Endometrium (tissue), 2 donors: ENCODE results near the gene CHST6.
"Not testable (repeated sequence)": the region's sequence is repeated elsewhere in the genome, so short reads cannot be mapped to it uniquely, and the experiment has no call there.

Experiments
- FAIRE-seq: peaks from 2 replicates; lab custom pipeline; 2012; peaks lifted over from hg19 to GRCh38; lab: Jason Lieb, UNC
- donor health status: control.
- donor health status: control.

The CHST6 gene

DNA sequence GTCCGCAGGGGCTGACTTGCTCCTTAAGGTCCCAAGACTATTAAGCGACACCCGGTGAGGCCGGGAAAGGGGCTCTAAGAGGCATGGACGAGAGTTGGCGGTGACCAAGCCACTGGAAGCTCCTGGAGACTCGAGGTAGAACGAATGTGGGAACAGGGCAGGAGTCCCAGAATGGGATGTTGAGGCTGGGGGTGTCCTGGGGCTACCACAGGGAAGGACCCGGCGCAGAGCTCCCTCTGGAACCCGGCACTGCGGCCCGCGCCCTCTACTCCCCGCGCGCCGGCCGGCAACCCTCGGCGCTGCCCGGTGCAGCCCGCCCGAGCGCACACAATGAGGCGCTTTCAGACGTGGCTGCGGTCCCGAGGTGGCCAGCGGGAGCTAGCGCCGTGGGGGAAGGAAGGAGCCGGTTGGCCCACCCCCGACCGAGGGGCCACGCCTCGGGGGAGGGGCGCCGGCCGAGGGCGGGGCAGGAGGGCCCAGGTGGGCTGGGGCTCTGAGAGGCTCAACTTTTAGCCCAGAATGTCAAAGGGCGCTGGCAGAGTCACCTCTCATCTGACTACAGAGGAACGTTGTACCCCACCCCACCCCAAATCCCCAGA lies at the start of gene CHST6:
Gene CHST6 (minus strand): TSS at position 366 of the 599 bp plus-strand sequence. CDS start 15,613 bp downstream, outside the sequence.
- FAIRE-seq, result no peak

DNA sequence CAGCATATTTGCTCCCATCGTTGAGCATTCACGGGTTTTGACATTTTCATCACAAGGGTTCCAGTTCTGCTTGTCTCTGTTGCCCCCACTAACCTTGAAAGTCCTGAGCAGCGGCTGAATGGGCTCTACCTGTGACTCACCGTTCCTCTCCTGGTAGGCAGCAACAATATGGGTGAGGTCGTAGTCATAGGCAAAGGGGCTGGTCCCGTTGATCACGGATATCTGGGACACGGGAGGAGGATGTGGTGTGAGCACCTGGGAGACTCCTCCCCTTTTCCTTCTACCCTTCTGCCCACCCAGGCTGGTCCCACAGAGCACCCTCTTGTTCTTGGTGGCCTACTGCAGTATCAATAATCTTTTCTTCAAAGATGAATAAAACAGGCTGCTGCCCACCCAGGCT lies 47.2 kb upstream of the CHST6 start:
- not testable (repeated sequence) for FAIRE-seq

- no peak for FAIRE-seq
Observed at GRCh38 chr16:75541236-75541635, 46.0 kb upstream of the CHST6 start.

DNA sequence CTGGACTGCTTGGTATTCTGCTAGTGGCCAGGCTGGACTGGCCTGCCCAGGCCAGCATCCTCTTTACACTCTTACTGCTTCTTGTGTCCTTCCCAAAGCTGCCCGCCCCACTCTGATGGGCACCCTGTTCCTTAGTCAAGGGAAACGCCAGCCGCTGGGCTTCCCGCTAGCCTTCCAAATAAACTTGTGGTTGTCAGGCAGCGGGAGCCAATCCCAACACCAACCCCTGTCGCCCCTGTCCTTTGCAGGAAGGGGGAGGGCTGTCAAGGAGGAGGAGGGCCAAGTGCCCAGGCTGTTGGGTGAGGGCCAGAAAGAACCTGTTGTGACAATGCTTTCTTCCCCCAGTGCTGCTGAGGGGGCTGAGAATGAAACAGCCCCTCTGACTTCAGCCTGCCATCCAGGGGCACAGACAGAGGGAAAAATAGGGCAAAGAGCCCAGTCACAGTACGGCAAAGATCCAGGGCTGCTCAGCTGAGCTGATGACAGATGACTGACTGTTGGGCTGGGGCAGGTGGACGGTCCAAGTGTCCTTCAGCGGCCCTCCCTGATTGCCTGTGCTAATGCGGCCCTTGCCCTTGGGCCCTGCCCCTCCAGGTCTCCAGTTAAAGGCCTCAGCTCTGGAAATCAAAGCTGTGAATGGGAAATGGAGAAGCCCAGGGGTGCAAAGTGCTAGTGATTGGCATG lies 43.8 kb upstream of the CHST6 start:
- FAIRE-seq, result not testable (repeated sequence)

DNA sequence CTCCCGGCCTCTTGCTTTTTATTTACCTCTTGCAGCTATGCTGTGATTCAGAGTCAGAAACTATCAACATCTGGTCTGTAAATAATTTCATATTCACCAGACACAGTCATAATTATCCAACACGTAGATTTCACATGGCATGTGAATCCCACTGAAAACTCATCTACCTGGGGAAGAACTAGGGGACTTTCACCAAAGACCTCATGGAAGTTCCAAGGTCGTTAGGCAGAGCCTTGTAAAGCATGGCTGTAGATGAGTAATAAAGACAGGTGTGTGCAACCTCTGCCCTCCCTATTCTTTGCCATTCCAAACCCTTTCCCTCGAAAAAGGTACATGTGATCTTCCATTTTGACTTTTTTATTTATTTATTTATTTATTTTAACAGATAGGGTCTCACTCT lies 42.5 kb upstream of the CHST6 start:
- FAIRE-seq, result no peak

GRCh38 chr16:75535901-75536300 lies 40.7 kb upstream of the CHST6 start, which contains the start of gene CHST5:
Gene CHST5, minus strand, starts transcription at chr16:75536108. Its CDS starts 5,724 bp downstream, at chr16:75530384.
- no peak for FAIRE-seq

GRCh38 chr16:75535211-75535843 lies 40.1 kb upstream of the CHST6 start:
- FAIRE-seq, result no peak

DNA sequence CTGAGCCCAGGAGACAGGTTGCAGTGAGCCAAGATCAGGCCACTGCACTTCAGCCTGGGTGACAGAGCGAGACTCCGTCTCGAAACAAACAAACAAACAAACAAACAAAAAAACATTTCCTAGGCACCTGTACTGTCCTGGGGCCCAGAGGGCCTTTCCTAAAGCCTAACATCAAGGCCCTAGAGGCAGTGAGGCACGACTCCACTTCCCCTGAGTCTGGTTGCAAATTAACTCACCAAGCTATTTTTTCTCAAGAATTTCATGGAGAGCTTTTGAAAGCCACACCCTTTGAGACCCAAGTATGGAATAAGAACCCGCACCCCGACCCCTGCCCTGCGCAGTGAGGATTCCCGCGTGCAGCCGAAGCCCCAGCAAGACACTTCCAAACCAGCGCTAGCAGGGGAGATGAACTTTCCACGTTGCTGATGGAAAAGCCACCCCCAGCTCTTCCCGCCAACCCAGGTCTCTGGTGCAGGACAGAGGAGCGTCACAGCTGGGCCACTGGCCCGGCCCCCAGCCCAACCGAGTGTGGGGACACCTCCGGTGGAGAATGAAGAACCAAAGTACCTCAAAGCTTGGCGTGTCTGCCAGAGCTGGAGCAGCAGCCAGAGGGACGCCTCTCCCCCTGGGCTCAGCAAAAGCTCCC lies 39.4 kb upstream of the CHST6 start:
- FAIRE-seq, result no peak

- no peak for FAIRE-seq
Observed at GRCh38 chr16:75532791-75533190, 37.5 kb upstream of the CHST6 start.

DNA sequence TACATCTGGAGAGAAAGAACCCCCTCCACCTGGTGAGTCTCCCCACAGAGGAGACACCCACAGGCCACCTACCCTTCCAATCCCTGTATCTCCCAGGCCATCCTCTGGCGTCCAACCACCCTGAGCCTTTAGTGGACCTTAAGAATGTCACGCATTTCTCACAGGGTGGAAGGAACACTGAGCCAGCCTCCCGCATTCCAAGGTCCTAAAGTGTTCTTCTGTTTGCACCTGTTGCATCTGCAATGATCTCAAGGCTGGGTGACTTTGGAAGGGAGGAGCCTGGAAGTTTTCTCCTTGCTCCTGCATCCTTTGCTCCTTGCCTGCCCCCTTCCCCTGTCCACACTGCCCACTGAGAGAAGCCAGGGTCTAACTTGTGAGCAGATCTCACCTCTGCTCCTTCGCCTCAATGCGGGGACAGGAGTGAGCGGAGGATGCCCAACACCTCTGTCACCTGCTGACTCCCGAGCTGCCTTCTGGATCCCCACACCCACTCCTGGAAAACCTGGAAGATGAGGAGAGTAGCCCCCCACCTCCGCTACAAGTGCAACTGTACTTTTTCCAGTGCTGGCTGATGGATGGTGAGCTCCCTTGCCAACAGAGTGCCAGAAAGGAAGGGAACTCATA lies 37.0 kb upstream of the CHST6 start:
- no peak for FAIRE-seq

DNA sequence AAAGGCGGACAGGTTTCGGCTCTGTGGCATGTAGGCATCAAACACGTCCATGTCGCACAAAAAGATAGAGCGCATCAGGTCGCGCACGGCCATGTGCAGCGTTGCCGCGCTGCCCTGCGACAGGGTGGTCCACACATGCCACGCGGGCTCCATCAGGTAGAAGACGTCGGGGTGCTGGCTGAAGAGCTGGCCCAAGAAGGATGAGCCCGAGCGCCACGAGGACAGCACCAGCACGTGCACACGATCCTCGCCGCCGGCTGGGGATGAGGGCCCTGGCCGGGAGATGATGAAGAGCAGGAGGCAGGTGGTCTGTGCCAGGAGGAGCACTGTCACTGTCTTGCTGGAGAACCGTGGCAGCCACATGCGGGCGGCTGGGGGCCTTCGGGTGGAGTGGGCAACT lies 34.7 kb upstream of the CHST6 start:
- FAIRE-seq, result no peak

- FAIRE-seq, result no peak
Observed at GRCh38 chr16:75529056-75529905, 34.0 kb upstream of the CHST6 start.

GRCh38 chr16:75527825-75528299 lies 32.6 kb upstream of the CHST6 start:
- FAIRE-seq, result no peak

GRCh38 chr16:75526032-75526790 lies 31.0 kb upstream of the CHST6 start:
- no peak for FAIRE-seq

- FAIRE-seq, result no peak
Observed at GRCh38 chr16:75519175-75519574, 23.9 kb upstream of the CHST6 start.

DNA sequence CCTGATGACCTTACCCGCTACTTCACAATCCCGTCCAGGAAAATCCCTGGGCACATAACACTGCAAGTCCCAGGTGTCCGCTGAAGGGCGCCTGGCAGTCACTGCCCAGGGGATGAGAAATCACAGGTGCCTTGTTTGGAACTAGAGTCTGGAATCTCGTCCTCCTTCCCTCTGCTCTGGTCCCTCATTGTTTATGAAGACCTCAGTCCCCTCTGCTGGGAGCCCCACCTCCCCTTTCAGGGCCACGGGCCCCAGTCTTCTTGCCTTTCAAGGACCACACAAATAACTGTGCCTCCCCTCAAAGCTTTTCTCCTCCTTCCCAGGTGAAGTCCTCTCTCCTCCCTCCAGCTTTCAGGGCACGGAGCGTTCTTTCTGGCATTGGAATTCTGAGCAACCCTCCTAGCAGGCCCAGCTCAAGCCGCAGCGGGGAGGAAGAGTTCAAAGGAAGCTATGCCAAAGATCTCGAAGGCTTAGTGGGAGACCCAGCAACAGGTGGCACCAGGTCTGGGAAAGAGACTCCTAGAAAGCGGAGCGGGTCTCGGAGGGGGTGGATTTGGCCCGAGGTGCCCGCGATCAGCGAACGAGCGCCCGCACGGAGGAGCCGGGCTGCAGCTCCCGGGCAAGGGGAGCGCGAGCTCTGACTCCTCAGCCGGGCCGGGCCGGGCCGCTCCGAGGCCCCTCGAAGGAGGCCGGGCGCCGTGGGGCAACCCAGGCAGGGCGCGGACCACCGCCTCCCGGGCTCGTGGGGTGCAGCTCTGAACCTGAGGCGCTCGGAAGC lies 21.1 kb upstream of the CHST6 start:
- not testable (repeated sequence) for FAIRE-seq

DNA sequence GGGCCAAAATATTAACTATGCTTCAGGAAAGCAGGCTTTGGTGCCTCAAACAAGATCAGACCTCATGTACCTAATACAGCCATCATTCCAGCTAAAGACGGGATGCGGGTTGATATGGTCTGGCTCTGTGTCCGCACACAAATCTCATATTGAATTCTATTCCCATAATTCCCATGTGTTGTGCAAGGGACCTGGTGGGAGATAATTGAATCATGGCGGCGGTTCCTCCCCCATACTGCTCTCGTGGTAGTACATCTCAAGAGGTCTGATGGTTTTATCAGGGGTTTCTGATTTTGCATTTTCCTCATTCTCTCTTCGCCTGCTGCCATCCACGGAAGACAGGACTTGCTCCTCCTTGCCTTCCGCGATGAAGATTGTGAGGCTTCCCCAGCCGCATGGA lies 19.1 kb upstream of the CHST6 start:
- FAIRE-seq, result no peak

- FAIRE-seq, result no peak
Observed at GRCh38 chr16:75506574-75506973, 11.3 kb upstream of the CHST6 start.

DNA sequence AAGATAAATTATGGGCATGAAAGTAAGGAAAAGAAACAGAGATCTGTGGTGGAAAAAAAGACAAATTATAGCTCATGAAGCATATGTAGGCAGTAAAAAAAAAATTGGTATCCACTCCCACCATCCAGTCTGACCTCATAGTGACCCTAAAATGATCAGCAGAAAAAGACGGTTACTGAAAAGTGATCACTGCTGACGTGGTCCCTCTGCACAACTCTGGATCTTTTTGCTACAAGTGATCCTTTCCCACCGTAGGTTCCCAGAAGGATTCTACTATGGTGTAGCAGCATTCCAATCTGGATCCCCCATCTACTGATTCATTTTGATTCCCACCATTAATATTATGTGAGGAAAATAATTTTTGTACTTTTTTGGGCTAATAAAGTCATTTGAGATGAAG lies 10.9 kb upstream of the CHST6 start:
- no peak for FAIRE-seq

DNA sequence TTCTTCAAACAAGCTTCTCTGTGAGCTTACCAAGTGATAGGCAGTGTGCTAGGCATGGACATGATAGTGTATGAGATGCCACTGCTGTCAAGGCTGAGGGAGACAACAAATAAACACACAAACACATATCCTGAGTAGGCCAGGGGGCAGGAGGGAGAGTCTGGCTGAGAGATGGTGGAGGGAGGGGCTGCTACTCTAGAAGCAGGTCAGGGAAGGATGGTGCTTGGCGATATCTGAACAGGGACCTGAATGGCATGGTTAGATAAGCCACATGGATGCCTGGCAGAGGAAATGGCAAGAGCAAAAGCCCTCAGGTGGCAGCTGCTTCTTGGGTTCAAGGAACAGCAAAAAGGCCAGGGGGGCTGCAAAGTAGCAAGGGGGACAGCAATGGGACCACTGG lies 8.6 kb upstream of the CHST6 start:
- no peak for FAIRE-seq
